Ramos (cell line): Measurements from ENCODE around the gene LSM4.

Experiments
- in situ Hi-C: fragments of 300-500 bp; cut with MboI; formaldehyde crosslinking; loops from one replicate; pipeline ENCODE4 v1.14.3; 2022; ENCODE audit warnings: low sequenced_read_pairs; ENCODE audit not compliant: unreplicated experiment

Gene LSM4

DNA sequence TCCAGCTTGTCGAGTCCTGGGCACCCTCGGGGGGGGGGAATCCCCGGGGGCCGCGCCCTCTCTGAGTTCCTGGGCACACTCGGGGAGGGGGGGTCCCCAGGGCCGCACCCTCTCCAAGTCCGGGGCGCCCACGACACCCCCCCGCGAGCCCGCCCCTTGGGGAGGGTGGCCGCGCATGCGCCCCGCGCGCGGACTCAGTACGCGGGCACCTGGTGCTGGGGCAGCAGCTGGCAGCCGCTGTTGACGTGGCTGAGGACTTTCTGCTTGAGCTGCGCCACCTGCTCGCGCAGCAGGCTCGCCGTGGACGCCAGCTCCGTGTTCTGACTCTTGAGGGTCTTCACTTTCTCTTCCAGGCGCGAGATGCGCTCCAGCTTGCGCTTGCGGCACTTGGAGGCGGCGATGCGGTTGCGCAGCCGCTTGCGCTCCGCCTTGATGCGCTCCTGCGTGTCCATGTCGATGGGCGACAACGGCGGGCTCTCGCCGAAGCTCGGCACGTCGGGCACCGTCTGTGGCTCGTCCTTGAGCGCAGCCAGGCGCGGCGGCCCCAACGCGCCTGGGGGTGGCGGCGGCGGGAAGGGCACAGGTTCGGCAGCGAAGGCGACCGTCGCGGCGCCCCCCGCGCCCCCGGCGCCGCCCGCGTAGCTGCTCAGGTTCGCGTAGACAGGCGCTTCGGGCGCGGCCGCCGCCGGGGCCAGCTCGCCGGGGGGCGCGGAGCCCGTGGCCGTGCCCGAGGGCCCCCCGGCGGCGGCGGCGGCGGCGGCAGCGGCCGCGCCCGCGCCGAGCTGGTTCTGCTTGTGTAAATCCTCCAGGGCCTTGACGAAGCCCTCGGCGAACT is 42.4 kb downstream of the LSM4 start:
- in situ Hi-C loops = no loop called here

DNA sequence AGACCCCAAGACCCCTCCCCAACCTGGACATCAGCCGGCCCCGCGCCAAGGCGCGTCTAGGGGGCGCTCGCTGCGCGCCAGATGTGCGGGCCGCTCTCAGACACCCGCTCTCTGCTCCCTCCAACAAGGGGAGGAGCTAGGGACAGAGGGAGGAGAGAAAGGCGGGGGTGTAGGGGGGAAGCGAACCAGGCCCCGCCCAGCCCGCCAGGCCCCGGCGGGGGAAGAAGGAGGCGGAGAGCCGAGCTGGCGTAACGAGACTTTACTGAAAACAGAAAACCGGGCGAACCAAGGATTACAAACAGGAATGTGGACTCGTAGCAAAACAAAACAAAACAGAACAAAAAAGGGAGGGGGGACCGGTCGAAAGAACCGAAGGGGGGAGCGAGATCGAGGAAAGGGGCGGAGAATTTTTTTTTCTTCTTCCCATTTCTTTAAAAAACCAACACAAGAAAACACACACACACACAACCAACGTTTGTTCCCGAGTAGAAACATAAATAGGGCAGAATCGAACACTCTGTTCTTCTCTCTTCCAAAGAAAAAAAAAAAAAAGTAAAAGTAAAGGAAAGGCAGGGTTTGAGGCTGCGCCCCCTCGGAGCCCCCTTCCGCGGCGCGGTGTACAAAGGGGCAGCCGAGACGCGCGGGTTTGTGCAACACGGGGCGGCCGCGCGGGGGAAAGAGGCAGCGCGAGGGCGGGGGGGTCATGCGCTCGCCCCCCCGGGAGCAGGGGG is 43.2 kb downstream of the LSM4 start:
- in situ Hi-C loops = loop anchor here (5.0 kb wide), 1 partner anchor 133 kb away; no protein-coding TSS in a partner anchor

DNA sequence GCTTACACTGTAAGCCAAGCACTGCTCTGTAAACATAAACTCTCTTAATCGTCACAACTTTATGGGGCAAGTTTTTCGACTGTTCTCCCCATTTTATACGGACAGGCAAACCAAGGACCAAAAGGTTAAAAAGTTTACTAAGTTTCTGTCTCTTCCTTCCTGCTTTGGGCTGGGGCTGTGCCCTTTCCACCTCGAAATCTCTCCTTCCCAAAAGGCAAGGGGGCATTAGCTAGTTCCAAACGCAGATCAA is 43.7 kb downstream of the LSM4 start:
- in situ Hi-C loops = loop anchor here (5.0 kb wide), 1 partner anchor 133 kb away; no protein-coding TSS in a partner anchor

DNA sequence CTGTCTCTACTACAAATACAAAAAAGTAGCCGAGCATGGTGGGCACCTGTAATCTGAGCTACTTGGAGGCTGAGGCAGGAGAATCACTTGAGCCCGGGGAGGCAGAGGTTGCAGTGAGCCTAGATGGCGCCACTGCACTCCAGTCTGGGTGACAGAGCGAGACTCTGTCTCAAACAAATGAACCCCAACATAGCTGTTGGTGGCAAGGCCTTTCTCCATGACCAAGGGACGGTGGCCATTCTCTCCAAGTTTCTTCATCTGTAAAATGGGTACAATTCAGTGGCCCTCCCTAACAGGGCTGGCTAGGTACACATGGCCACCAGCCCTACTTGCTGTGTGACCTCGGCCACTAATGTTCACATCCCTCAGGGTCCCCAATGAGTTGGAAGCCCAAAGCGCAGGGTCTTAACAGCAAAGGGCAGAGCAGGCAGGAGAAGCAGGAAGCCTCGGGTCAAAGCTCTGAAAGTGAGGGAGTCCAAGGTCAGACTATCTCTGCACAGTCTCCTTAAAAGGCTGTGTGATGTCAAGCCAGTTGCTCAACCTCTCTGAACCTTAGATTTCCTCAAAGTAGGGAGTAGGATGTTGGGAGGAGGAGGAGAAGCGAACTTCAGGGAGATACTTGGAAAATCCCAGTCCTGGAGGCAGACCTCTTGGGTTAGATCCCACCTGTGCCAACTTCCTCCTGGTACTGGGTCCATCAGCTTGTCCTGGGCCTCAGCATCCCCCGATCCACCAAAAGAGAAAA is 44.2 kb downstream of the LSM4 start:
- in situ Hi-C loops = loop anchor here (5.0 kb wide), 1 partner anchor 134 kb away; no protein-coding TSS in a partner anchor

DNA sequence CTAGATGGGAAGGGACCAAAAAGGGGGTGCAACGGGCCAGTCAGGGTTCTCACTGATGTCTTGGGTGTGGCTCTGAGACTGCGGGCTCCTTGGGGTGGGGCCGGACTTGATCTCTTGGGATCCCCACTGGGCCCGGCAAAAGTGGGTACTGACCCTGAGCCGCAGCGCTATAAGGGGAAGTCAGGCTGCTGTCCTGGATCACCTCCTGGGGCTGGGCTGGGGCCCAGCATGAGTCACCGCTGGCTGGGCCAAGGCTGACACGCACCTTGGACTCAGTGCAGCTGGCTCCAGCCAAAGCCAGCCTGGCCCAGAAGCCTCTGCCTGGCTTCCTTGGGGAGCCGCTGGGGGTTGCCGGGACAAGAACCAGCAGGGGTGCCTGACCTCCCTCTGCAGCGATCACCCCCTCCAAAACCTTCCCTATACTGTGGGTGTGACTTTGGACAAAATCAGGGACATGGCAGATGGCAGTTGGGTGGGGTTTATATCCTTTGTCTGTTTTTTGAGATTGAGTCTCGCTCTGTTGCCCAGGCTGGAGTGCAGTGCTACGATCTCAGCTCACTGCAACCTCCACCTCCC is 48.0 kb downstream of the LSM4 start:
- in situ Hi-C loops = loop anchor here (5.0 kb wide), 1 partner anchor 137 kb away; no protein-coding TSS in a partner anchor

DNA sequence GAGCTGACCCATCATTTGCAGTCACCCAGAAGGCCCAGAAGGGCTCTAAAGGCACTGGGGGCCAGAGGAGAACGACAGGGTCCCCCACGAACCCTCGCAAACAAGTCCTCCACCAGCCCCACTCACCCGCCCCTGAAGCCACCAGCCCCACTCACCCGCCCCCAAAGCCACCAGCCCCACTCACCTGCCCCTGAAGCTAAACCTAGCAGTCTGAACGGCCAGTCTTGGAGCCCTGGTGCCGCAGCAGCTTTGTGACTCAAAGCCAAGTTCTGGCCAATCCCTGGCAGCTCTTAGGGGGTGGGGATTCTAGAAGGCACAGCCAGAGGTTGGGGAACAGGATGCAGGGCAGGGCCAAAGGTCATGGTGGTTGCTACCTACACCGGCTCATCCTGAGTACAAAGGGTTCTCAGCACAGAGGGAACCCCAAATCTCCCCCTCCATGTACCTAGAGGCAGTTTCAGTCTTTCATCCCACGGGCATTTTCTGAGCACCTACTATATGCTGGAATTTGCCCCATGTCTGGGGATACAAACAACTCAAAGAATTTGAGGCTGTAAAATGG is 48.6 kb downstream of the LSM4 start, which contains the start of gene IQCN:
Gene IQCN, minus strand, starts transcription at position 234 of the 562 bp plus-strand sequence. CDS start 4,974 bp downstream, outside the sequence.
- in situ Hi-C loops = no loop called here

DNA sequence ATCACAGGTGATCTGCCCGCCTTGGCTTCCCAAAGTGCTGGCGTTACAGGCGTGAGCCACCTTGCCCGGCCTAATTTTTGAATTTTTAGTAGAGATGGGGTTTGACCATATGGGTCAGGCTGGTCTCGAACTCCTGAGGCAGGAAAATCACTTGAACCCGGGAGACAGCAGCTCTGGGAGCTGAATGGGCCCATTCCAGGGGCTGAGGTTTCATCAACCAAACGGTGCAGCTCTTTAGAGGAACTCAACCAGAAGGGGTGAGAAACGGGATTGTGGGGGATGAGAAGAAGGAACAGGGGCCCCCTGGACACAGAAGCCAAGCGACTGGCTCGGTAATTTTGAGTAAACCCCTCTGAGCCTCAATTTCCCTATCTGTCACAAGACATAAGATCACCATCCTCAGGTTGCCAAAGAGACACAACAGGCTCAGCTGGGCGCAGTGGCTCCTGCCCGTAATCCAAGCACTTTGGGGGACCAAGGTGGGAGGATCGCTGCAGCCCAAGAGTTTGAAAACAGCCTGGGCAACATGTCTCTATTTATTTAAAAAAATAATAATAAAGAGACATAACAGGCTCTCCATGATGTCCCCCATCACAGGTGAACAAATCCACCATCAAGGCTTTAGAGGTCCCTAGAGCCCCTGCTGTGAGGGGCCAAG is 49.2 kb downstream of the LSM4 start:
- in situ Hi-C loops = no loop called here

DNA sequence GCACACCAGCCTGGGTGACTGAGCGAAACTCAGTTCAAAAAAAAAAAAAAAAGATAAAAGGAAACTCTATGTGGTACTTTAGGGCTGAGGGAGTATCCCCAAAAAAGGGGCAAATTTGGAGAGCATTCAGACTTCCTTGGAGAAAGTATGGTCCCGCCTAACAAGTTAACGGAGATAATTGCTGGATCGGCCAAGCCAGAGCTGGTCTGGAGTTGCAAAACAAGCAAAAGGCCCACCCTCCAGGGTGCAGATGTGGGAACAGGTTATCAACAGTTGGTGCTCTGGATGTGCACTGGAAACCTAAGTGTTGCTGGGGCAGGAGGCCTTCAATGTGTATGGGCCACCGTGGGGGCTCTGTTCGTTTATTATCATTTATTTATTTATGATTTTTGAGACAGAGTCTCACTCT is 51.4 kb downstream of the LSM4 start:
- in situ Hi-C loops = no loop called here

DNA sequence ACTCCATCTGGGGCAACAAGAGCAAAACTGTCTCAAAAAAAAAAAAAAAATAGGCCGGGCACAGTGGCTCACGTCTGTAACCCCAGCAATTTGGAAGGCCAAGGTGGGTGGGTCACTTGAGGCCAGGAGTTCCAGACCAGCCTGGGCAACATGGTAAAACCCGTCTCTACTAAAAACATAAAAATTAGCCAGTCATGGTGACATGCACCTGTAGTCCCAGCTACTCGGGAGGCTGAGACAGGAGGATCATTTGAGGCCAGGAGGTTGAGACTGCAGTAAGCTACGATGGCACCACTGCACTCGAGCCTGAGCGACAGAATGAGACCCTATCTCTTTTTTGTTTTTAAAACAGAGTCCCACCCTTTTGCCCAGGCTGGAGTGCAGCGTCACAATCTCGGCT is 52.5 kb downstream of the LSM4 start:
- in situ Hi-C loops = no loop called here

DNA sequence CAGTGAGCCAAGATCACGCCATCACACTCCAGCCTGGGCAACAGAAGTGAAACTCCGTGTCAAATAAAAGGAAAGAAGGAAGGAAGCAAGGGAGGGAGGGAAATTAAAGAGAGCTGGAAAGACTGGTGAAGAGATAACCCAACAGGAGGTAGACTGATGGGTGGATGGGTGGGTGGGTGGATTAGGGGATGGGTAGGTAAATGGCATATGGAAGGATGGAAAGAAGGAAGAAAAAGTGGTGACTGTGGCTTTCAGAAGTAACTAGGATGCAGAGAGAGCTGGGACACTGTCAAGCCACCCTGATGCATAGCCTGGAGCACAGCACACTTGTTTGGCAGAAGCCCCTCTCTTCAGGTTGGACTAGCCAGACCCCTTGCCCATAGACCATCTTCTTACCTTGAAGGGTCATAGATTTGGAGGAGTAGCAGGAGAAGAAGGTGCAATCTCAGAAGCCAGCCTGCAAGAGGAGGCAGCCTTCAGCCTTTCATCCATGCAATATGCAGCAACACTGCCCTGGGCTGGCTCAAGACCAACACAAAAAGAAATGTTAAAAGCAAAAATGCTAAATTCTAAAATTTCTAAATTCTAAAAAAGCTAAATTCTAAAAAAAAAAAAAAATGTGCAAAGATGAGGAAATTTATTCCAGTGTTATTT is 53.7 kb downstream of the LSM4 start:
- in situ Hi-C loops = no loop called here

DNA sequence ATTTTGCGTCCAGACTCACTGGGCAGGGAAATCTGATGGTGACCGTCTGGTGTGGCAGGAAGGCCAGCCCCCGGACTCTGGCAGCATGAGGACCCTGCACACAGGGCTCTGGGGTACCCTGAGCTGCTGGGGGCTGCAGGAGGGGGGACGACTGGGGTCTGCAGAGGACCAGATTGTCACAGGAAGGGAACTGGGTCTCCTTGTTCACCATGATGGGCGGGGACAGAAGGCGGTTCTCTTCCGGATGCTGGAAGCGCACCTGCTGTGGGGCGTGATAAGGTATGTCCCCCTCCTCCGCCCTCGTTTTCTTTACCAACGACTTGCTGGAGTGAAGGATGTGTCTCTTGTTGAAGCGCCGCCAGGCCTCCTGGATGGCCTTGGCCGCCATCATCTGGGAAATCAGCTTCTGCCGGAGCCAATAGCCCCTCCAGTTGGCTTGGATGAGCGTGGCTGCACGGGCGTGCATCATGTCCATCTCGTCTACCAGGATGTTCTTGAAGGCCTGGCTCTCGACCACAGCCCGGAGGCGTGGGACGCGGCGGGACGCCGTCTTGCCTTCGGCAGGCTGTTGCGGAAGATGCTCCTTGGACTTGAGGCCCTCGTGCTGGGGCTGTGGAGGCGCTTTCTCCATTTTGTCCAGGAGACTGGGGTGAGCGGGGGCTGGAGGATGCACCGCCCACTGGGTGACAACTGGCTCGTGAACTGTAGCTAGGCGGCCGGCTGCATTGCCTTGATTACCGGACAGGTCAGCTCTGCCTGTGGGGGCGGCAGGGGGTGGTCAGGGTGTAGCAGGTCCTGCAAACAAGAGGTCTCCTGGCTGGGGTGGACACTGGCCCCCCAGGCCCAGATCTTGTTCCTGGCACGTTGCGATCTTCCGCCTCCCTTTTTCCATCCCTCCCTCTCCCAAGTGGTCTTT is 55.8 kb downstream of the LSM4 start:
- in situ Hi-C loops = no loop called here

DNA sequence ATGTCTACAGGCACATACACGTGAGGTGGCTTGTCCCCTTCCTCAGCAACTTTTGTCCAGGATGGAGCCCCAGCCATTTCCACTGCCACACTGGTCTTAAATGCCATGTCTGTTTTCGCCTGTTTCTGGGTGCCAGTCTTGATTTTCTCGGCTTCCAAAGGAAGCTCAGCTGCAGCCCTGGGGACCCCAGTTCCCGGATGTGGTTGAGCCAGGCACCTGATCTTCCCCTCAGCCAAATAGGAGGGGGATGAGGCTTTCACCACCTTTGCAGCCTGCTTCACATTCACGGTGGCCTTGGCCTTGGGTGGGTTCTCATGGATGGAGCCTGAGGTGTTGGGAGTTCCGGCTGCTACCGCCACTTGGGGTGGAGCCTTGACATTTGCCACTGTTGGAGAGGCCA is 57.3 kb downstream of the LSM4 start:
- in situ Hi-C loops = no loop called here

DNA sequence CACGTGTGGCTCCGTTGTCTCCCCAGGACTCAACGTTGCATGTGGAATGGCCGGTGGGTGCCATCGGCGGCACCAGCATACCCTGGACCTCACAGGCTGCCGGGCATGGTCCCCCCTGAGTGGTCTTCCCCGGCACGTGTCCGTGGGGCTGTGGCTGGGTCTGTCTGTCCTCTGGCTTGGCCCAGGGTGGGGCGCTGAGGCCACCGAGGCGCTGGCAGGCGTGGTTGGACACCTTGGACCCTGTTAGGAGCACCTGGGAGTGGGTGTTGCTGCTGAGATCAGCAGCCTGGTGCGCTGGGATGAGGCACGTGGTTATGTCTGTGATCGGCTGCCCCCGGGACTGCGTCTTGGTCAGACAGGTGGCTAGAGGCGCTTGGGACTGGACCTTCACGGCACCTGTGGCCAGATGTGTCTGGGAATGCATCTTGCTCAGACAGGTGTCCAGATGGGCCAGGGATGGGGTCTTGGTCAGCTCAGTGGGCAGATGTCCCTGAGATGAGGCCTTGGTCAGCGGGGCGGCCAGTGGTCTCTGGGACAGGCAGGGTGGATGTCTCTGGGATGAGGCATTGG is 57.8 kb downstream of the LSM4 start:
- in situ Hi-C loops = no loop called here

DNA sequence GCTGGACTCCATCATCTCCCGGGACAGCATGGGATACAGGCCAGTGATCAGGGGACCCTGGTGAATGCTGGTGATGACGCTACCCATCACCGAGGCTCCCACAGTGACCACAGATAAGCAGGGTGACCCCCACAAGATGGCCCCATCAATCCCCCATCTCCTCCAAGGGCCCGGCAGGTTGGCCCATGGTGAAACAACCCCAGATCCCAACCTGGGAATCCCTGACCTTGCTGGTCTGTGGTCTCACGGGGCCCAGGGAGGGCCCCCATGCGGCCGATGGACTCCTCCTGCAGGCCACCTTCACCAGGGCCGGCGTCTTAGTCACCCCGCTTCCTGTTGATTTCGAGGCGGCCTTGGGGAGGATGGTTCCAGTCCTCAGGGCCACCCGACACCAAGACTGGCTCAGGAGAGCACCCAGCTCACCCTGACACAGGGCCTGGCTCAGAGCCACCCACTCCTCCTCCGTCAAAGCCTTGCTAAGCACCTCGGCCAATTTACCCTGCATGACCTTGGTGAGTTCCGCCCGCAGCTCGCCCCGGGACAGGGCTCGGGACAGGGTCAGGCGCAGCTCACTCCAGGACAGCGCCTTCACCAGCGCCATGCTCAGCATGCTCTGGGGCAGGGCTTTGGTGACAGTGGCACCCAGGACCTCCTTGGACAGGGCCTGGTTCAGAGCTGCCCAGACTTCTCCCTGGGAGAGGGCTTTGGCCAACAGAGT is 58.6 kb downstream of the LSM4 start:
- in situ Hi-C loops = no loop called here

DNA sequence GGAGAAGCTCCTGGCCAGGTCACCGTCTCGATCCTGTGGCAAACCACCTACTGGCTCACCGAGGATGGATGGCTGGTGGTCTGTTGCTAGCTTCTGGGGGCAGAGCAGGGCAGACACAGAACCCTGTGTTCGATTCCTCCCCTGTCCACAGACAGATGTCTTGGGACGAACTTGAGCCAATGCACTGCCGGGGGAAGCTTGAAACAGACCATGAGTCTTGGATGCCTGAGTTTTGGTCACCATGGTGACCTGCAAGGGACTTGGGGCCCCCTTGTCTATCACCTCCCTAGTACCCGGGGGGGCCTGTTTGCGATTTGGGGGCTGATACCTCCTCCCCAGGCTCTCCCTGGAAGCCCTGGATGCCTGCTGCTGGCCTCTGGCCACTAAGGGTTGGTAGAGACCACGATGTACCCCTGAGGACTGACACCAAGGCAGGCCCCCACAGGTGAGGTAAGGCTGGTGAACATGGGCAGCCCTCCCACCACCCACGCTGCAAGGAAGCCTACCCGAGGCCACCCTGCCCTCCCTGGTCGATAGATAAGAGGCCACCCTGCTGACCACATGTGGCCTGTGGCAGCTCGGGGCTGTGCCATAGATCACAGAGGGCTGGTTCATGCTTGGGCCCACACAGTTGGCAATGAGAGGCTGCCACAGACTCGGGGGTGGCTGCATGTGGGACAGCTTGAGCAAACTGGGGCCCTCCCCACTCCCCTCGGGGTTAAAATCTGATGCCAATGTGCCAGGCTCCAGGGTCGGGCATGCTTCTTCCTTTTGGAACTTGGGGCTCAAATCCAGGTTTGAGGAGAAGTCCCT is 59.3 kb downstream of the LSM4 start:
- in situ Hi-C loops = no loop called here

DNA sequence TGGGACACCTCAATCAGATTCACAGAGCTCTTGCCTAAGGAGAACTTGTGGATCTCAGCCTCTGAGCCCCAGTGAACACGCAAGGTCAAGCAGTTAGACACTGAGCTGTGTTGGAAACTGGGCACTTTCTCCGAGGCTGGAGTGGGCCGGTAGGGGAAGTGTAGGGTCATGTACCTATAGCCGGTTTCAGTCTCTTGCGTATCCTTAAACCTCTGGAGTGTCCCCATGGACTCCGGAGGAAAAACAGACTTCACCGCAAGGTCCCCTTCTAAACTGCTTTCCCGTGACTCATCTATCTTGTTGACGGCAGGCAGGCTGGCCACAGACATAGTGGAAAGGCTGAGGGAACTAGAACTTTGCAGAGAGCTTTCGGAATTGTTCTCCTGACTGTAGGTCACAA is 60.0 kb downstream of the LSM4 start:
- in situ Hi-C loops = no loop called here
